Liver (tissue), 9 donors: ENCODE data around the gene ACTN2. TPM values are rescaled to one million over a fixed set of nuclear protein-coding genes. Genes with fewer than 3 reads are reported as not detected.
"Not testable (repeated sequence)": the region's sequence is repeated elsewhere in the genome, so short reads cannot be mapped to it uniquely, and the experiment has no call there.

Source experiments
- DNase-seq: peaks from one replicate; pipeline ENCODE4 v3.0.0-alpha.2; 2017; ENCODE audit warnings: low spot score
- H3K27ac ChIP-seq, 2 donors: one replicate each; pipeline ENCODE4 v1.7.0; 2013; ENCODE audit warnings: inconsistent platforms in 2 of 2, low read length in 2 of 2, control low read depth in 1 of 2, low read depth in 1 of 2, mild to moderate bottlenecking in 1 of 2
- H3K27me3 ChIP-seq, 4 donors: one replicate each; pipeline versions ENCODE4 v1.6.1 to v1.7.0; 2013; ENCODE audit warnings: low read length in 3 of 4, inconsistent platforms in 1 of 4, mild to moderate bottlenecking in 1 of 4, moderate library complexity in 1 of 4; ENCODE audit not compliant: control insufficient read depth in 4 of 4, insufficient read depth in 4 of 4
- H3K36me3 ChIP-seq, 4 donors: one replicate each; pipeline versions ENCODE4 v1.6.1 to v1.7.0; 2013; ENCODE audit warnings: low read length in 3 of 4, mild to moderate bottlenecking in 3 of 4, low read depth in 1 of 4, moderate library complexity in 1 of 4; ENCODE audit not compliant: control insufficient read depth in 4 of 4, insufficient read depth in 3 of 4
- H3K4me1 ChIP-seq, 4 donors: one replicate each; pipeline versions ENCODE4 v1.6.1 to v1.7.0; 2013; ENCODE audit warnings: low read length in 3 of 4, mild to moderate bottlenecking in 3 of 4, moderate library complexity in 1 of 4; ENCODE audit not compliant: control insufficient read depth in 4 of 4, insufficient read depth in 4 of 4
- H3K4me3 ChIP-seq, 3 donors: one replicate each; pipeline versions ENCODE4 v1.6.1 to v1.7.0; 2013; ENCODE audit warnings: low read length in 3 of 3, control low read depth in 1 of 3, low read depth in 1 of 3, mild to moderate bottlenecking in 1 of 3
- H3K9ac ChIP-seq, 2 donors: one replicate each; pipeline ENCODE4 v1.7.0; 2013; ENCODE audit warnings: low read length in 2 of 2, mild to moderate bottlenecking in 2 of 2, moderate library complexity in 2 of 2, control low read depth in 1 of 2, low read depth in 1 of 2
- H3K9me3 ChIP-seq, 4 donors: one replicate each; pipeline versions ENCODE4 v1.6.1 to v1.7.0; 2013; ENCODE audit warnings: low read length in 3 of 4; ENCODE audit not compliant: control insufficient read depth in 4 of 4
- CTCF ChIP-seq: fragments of 150-350 bp; IDR thresholded peaks from 2 replicates; pipeline ENCODE4 v1.5.1; 2017; ENCODE audit warnings: improper control_type of control experiment, low read depth, low read length; ENCODE audit not compliant: missing input control
- EGR1 ChIP-seq, 2 donors: IDR thresholded peaks; 2 replicates each; pipeline ENCODE4 v1.6.1; 2016 to 2018; ENCODE audit warnings: antibody characterized with exemption in 2 of 2, low read depth in 2 of 2
- FOXA1 ChIP-seq: IDR thresholded peaks from 2 replicates; pipeline ENCODE4 v1.6.1; 2016; ENCODE audit warnings: antibody characterized with exemption
- FOXA2 ChIP-seq: IDR thresholded peaks from 2 replicates; pipeline ENCODE4 v1.6.1; 2016; ENCODE audit warnings: antibody characterized with exemption
- GABPA ChIP-seq, 2 donors: IDR thresholded peaks in 1 of 2; conservative IDR thresholded peaks in 1 of 2; 2 replicates each; pipeline ENCODE4 v1.6.1; 2016; ENCODE audit warnings: antibody characterized with exemption in 2 of 2, mild to moderate bottlenecking in 1 of 2, moderate library complexity in 1 of 2
- HNF4A ChIP-seq, 2 donors: conservative IDR thresholded peaks; 2 replicates each; pipeline ENCODE4 v1.6.1; 2016; ENCODE audit warnings: antibody characterized with exemption in 2 of 2, mild to moderate bottlenecking in 2 of 2
- JUND ChIP-seq, 2 donors: IDR thresholded peaks; 2 replicates each; pipeline ENCODE4 v1.6.1; 2016; ENCODE audit warnings: antibody characterized with exemption in 2 of 2
- MAX ChIP-seq: IDR thresholded peaks from 2 replicates; pipeline ENCODE4 v1.6.1; 2016; ENCODE audit warnings: antibody characterized with exemption
- SP1 ChIP-seq: IDR thresholded peaks from 2 replicates; pipeline ENCODE4 v1.6.1; 2018; ENCODE audit warnings: antibody characterized with exemption, mild to moderate bottlenecking
- TAF1 ChIP-seq: conservative IDR thresholded peaks from 2 replicates; pipeline ENCODE4 v1.6.1; 2016; ENCODE audit warnings: antibody characterized with exemption, mild to moderate bottlenecking
- YY1 ChIP-seq: IDR thresholded peaks from 2 replicates; pipeline ENCODE4 v1.6.1; 2016; ENCODE audit warnings: antibody characterized with exemption, mild to moderate bottlenecking
- WGBS: extraction: QIAGEN DNeasy Blood & Tissue Kit; methylation state at CpG from one replicate; pipeline ENCODE4 v1.1.7; 2013; 5-methylcytosine and 5-hydroxymethylcytosine counted together
- polyA plus RNA-seq, 2 donors: library from polyadenylated mRNA; stranded (reverse) in 1 of 2; unstranded in 1 of 2; fragments of 200-250 nt in 1 of 2; fragments of >200 nt in 1 of 2; fragmentation: Nextera tagmentation in 1 of 2; extraction: Ambion mirVana in 1 of 2; gene quantifications; one replicate each; pipeline versions ENCODE4 v1.2.1 to v1.2.3, GENCODE V29; 2013 to 2015
- total RNA-seq, 2 donors: library from RNA; depleted of rRNA; stranded (reverse); fragments of >200 nt; gene quantifications; one replicate each; pipeline ENCODE4 v1.2.3, GENCODE V29; 2014
- TF ChIP-seq, protein P1 (sequence below): IDR thresholded peaks from 2 replicates; pipeline ENCODE4 v1.6.1; 2016; ENCODE audit warnings: antibody characterized with exemption
- TF ChIP-seq, protein P2 (sequence below): IDR thresholded peaks from 2 replicates; pipeline ENCODE4 v1.6.1; 2016; ENCODE audit warnings: antibody characterized with exemption, mild to moderate bottlenecking
- donor health status: healthy.
- donor health status: healthy.
- donor health status: healthy.
- donor health status: healthy.
- donor health status: healthy.

Gene ACTN2
- total and polyA plus RNA-seq, 4 donors, result 0.08 to 0.81 (median 0.15) TPM

DNA sequence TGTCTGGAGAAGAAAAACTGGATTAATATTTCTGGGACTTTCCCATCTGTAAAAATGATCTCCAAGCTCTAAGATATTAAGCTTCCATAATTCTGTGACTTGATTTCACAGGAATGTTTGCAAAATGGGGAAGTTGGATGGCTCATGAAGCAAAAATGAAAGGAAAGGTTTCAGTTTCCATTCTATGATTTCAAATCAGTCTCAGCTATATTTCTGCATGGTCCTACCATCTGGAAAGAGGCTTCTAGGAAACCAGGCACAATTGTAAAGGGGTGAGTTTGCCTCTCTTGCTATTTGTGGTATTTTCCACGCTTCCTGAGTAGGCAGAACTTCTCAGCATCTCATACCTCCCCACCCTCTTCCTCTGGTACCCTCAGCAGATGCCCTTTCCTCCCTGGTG lies 22.4 kb upstream of the ACTN2 start:
- Histone ChIP-seq H3K27me3 (no peaks in the 10 kb centered on the region), H3K4me3 (no peak overlapping the region), H3K9ac (no peak overlapping the region), H3K9me3 (no peaks in the 10 kb centered on the region), H3K4me1 (no peaks in the 10 kb centered on the region), H3K27ac (no peak overlapping the region), H3K36me3 (no peaks in the 10 kb centered on the region)
- no peak for TF ChIP-seq FOXA1
- no peak for TF ChIP-seq YY1
- TF ChIP-seq, protein P1, sequence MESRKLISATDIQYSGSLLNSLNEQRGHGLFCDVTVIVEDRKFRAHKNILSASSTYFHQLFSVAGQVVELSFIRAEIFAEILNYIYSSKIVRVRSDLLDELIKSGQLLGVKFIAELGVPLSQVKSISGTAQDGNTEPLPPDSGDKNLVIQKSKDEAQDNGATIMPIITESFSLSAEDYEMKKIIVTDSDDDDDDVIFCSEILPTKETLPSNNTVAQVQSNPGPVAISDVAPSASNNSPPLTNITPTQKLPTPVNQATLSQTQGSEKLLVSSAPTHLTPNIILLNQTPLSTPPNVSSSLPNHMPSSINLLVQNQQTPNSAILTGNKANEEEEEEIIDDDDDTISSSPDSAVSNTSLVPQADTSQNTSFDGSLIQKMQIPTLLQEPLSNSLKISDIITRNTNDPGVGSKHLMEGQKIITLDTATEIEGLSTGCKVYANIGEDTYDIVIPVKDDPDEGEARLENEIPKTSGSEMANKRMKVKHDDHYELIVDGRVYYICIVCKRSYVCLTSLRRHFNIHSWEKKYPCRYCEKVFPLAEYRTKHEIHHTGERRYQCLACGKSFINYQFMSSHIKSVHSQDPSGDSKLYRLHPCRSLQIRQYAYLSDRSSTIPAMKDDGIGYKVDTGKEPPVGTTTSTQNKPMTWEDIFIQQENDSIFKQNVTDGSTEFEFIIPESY, result no peak
- TF ChIP-seq GABPA (IDR thresholded peaks at IDR 0.05 in 1 of 2, conservative IDR thresholded peaks at IDR 0.05 in 1 of 2), result no peak
- TF ChIP-seq CTCF, result no peak
- TF ChIP-seq TAF1, result no peak
- no peak for TF ChIP-seq FOXA2
- no peak for TF ChIP-seq HNF4A (conservative IDR thresholded peaks at IDR 0.05)
- DNase-seq, result no peak
- WGBS, result 47% methylated on average over 1 of the region's 1 CpG

GRCh38 chr1:236668909-236669308 lies 17.4 kb upstream of the ACTN2 start:
- DNase-seq, H3K9me3 ChIP-seq, H3K27me3 ChIP-seq, H3K27ac ChIP-seq, H3K4me1 ChIP-seq, H3K36me3 ChIP-seq, H3K9ac ChIP-seq, H3K4me3 ChIP-seq: not testable (repeated sequence)
- 90% methylated on average over 5 of the region's 5 CpGs for WGBS

GRCh38 chr1:236670060-236670459 lies 16.2 kb upstream of the ACTN2 start:
- H3K9ac ChIP-seq, result no peak overlapping the region
- no peaks in the 10 kb centered on the region for H3K4me1 ChIP-seq
- no peaks in the 10 kb centered on the region for H3K9me3 ChIP-seq
- H3K36me3 ChIP-seq, result no peaks in the 10 kb centered on the region
- 72% methylated on average over 7 of the region's 7 CpGs for WGBS
- TF ChIP-seq EGR1 (IDR thresholded peaks at IDR 0.05; ENCODE audit: low read depth in 2 of 2), result no peak
- TF ChIP-seq, protein P2, sequence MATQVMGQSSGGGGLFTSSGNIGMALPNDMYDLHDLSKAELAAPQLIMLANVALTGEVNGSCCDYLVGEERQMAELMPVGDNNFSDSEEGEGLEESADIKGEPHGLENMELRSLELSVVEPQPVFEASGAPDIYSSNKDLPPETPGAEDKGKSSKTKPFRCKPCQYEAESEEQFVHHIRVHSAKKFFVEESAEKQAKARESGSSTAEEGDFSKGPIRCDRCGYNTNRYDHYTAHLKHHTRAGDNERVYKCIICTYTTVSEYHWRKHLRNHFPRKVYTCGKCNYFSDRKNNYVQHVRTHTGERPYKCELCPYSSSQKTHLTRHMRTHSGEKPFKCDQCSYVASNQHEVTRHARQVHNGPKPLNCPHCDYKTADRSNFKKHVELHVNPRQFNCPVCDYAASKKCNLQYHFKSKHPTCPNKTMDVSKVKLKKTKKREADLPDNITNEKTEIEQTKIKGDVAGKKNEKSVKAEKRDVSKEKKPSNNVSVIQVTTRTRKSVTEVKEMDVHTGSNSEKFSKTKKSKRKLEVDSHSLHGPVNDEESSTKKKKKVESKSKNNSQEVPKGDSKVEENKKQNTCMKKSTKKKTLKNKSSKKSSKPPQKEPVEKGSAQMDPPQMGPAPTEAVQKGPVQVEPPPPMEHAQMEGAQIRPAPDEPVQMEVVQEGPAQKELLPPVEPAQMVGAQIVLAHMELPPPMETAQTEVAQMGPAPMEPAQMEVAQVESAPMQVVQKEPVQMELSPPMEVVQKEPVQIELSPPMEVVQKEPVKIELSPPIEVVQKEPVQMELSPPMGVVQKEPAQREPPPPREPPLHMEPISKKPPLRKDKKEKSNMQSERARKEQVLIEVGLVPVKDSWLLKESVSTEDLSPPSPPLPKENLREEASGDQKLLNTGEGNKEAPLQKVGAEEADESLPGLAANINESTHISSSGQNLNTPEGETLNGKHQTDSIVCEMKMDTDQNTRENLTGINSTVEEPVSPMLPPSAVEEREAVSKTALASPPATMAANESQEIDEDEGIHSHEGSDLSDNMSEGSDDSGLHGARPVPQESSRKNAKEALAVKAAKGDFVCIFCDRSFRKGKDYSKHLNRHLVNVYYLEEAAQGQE, result no peak
- no peak for TF ChIP-seq SP1
- TF ChIP-seq TAF1, result no peak
- no peak for TF ChIP-seq JUND (IDR thresholded peaks at IDR 0.05)
- TF ChIP-seq CTCF, result no peak
- no peak for TF ChIP-seq FOXA1
- TF ChIP-seq HNF4A (conservative IDR thresholded peaks at IDR 0.05), result no peak
- TF ChIP-seq YY1, result no peak
- no peak for TF ChIP-seq GABPA (IDR thresholded peaks at IDR 0.05 in 1 of 2, conservative IDR thresholded peaks at IDR 0.05 in 1 of 2)
- no peak for TF ChIP-seq MAX
- no peak overlapping the region for H3K4me3 ChIP-seq
- no peak for DNase-seq
- H3K27ac ChIP-seq, result no peak overlapping the region
- H3K27me3 ChIP-seq, result peaks cover 0 to 2% (median 0%) of the 10 kb centered on the region in 4 donors
